GM19035 (cell line): ENCODE data around the gene XRCC1.
A peak's percentile ranks its signal among the peaks of the same experiment; 100 is the strongest.
"Not testable (repeated sequence)": the region's sequence is repeated elsewhere in the genome, so short reads cannot be mapped to it uniquely, and the experiment has no call there.

Source experiments
- ATAC-seq: cut with Tn5 transposase; IDR thresholded peaks from one replicate; pipeline ENCODE4 v1.9.1; 2021; ENCODE audit not compliant: unreplicated experiment

XRCC1 gene

GRCh38 chr19:43599635-43600295, 24.4 kb upstream of the XRCC1 start:
- no peak for ATAC-seq

DNA sequence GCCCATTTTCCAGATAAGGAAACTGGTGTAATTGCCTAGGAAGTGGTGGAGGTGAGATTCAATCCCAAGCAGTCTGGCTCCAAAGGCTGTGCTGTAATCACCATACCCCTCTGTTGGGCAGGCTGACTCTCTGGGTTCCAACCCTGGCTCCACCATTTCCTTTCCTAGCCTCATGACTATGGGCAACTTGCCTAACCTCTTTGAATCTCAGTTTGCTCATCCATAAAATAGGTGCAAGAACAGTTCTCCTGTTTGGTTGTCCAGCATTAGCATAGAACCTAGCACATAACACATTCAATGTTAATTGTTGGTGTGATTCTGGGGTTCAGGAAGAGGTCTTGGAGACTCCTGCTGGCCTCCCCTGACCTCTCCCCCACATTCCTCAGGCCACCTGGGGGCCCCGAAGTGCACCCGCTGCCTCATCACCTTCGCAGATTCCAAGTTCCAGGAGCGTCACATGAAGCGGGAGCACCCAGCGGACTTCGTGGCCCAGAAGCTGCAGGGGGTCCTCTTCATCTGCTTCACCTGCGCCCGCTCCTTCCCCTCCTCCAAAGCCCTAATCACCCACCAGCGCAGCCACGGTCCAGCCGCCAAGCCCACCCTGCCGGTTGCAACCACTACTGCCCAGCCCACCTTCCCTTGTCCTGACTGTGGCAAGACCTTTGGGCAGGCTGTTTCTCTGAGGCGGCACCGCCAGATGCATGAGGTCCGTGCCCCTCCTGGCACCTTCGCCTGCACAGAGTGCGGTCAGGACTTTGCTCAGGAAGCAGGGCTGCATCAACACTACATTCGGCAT, 23.3 kb upstream of the XRCC1 start:
- no peak for ATAC-seq

GRCh38 chr19:43597876-43598275, 22.5 kb upstream of the XRCC1 start:
- ATAC-seq, result no peak

GRCh38 chr19:43596842-43597461, 21.6 kb upstream of the XRCC1 start:
- no peak for ATAC-seq

- ATAC-seq, result peak; percentile 88
These were observed 20.9 kb upstream of the XRCC1 start, which contains the start of the genes IRGQ and ZNF576 for GRCh38 chr19:43595999-43596841. Gene IRGQ (minus strand): TSS chr19:43596134. CDS start chr19:43595338, 796 bp downstream. Gene ZNF576 (plus strand): TSS chr19:43596595. CDS start chr19:43597109, 514 bp downstream.

DNA sequence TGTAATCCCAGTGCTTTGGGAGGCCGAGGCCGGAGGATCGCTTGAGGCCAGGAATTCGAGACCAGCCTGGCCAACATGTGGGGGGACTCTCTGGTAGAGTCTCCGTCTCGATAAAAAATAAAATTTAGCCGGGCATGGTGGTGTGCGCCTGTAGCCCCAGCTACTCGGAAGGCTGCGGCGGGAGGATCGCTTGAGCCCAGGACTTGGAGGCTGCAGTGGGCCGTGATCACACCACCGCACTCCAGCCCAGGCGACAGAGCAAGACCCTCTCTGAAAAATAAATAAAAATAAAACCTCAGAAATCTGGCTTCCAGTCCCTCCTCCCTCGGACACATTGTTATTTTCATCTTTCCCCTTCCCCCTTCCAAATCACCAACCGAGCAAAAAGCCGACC, 20.3 kb upstream of the XRCC1 start:
- peak; percentile 7 for ATAC-seq

GRCh38 chr19:43594710-43595604, 19.6 kb upstream of the XRCC1 start:
- ATAC-seq, result no peak

DNA sequence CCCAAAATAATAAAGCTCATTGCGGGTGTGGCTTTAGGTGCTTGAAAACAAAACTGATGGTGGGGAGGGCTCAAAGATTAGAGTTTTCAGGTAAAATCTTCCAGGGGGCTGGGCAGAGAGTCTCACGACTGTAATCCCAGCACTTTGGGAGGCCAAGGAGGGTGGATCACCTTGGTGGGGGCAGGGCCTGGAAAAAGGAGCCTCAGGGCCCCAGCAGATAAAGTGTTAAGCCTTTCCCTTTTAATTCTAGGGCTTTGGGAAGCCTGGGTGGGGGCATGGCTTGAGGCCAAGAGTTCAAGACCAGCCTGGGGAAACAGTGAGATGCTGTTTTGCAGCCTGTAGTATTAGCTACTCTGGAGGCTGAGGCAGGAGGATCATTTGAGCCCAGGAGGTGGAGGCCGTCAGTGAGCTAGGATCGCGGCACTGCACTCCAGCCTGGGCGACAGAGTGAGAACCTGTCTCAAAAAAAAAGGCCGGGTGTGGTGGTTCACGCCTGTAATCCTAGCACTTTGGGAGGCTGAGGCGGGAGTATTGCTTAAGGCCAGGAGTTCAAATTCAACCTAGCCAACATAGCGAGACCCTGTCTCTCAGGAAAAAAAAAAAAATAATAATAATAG, 18.9 kb upstream of the XRCC1 start:
- ATAC-seq, result no peak

GRCh38 chr19:43592800-43593350, 17.5 kb upstream of the XRCC1 start:
- no peak for ATAC-seq

DNA sequence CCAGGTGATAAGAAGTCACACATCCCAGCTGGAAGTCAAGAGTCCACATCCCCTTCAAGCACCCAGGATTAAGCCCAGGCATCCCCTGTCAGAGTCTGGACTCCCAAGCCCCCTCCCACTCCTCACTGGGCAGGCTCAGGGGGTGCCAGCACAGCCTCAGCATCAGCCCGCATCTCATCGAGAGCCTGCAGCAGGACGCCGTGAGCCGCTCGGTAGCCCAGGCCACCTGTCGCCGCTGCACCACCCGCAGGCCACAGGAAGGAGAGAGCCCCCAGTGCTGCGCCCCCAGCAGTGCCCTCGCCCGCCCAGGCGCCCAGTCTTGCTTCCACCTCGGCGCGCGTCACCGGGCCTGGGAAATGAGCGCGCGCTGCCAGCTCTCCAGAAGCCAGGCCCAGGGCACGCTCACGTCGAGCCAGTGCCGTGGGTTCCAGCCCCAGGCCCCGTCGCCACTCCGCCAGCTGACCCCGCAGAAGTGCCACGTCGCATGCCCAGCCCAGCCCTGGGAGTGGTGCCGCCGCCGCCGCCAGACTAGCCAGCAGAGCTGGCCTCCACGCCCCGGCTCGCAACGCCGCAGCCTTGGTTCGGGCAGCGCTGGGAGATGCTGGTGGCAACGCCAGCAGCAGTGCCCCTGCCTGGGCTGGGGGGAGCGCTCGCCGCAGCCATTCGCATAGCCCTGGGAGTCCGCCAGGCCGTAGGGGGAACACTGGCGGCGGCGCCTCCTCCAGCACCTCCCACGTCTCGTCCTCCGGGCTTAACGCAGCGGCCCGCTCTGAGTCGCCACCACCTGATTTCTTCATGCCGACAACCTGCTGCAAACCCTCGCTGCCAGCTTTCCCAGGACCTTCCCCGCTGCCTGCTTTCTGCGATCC, 16.8 kb upstream of the XRCC1 start:
- no peak for ATAC-seq

DNA sequence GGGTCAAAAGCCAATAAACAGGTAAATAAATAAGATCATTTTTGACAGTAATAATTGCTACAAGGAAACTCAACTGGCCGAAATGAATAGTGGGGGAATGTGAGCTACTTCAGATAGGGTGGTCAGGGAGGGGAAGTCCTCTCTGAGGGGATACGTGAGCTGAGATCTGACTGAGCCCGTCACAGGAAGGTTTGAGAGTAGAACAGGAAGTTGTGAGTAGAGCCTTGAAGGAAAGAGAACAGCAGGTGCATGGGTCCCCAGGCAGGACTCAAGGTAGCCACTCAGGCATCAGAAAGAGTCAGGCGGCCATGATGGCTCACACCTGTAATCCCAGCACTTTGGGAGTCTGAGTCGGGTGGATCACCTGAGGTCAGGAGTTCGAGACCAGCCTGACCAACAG, 14.4 kb upstream of the XRCC1 start:
- ATAC-seq, result no peak

DNA sequence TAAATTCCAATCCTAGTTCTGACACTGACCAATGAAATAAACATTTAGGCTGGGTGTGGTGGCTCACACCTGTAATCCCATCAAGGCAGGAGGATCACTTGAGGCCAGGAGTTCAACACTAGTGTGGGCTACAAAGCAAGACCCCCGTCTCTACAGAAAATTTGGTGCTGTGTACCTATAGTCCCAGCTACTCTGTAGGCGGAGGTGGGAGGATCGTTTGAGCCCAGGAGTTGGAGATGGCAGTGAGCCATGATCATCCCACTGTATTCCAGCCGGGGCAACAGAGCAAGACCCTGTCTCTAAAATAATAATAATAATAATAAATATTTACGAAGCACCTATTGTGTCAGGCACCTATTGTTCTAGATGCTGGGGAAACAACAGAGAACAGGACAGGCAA, 13.9 kb upstream of the XRCC1 start:
- ATAC-seq, result no peak

GRCh38 chr19:43587029-43587428, 11.7 kb upstream of the XRCC1 start:
- not testable (repeated sequence) for ATAC-seq

GRCh38 chr19:43586346-43586745, 11.0 kb upstream of the XRCC1 start:
- ATAC-seq, result no peak

- ATAC-seq, result no peak
These were observed 9.2 kb upstream of the XRCC1 start for GRCh38 chr19:43584484-43584883.

DNA sequence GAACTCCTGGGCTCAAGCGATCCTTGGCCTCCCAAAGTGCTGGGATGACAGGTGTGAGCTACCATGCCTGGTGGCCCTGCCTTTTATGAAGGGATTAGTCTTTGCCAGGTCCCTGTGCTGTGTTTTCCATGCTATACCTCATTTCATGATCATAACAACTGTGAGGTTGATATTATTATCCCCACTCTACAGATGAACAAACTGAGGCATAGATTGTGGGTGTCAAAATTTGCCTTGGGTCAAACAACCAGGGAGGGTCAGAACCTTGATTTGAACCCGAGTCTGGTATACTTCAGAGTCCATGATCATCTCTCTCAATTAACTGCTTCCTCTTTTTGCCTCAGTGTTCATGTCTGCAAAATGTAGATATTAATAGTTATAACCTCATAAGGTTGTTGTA, 7.2 kb upstream of the XRCC1 start:
- ATAC-seq, result no peak

GRCh38 chr19:43581467-43581866, 6.1 kb upstream of the XRCC1 start:
- no peak for ATAC-seq

GRCh38 chr19:43578787-43579186, 3.5 kb upstream of the XRCC1 start:
- no peak for ATAC-seq
